GM18505 (cell line): ENCODE results near the gene SH3GL1.

ENCODE experiments used
- ATAC-seq: cut with Tn5 transposase; IDR thresholded peaks from one replicate; pipeline ENCODE4 v1.9.1; 2021; ENCODE audit not compliant: unreplicated experiment
- POLR2A ChIP-seq: IDR thresholded peaks from 4 replicates; pipeline ENCODE4 v1.6.1; 2011; ENCODE audit warnings: borderline replicate concordance; ENCODE audit not compliant: insufficient read depth, insufficient read length; ENCODE audit errors: extremely low read depth

SH3GL1 gene

GRCh38 chr19:4370418-4371041, 29.8 kb downstream of the SH3GL1 start:
- TF ChIP-seq POLR2A, result no peak
- ATAC-seq, result no peak

- no peak for TF ChIP-seq POLR2A
- ATAC-seq, result peak; percentile 33
Observed at GRCh38 chr19:4369888-4370260, 30.5 kb downstream of the SH3GL1 start.

GRCh38 chr19:4369109-4369887, 31.0 kb downstream of the SH3GL1 start:
- peak; percentile 47 for TF ChIP-seq POLR2A
- ATAC-seq, result peak; percentile 40

GRCh38 chr19:4368128-4368820, 32.1 kb downstream of the SH3GL1 start:
- no peak for ATAC-seq
- peak; percentile 19 for TF ChIP-seq POLR2A

- no peak for TF ChIP-seq POLR2A
- no peak for ATAC-seq
Observed at GRCh38 chr19:4367781-4368127, 32.6 kb downstream of the SH3GL1 start.

GRCh38 chr19:4367336-4367723, 33.0 kb downstream of the SH3GL1 start:
- no peak for TF ChIP-seq POLR2A
- ATAC-seq, result no peak

GRCh38 chr19:4366666-4367335, 33.5 kb downstream of the SH3GL1 start:
- no peak for ATAC-seq
- no peak for TF ChIP-seq POLR2A

GRCh38 chr19:4365791-4366665, 34.3 kb downstream of the SH3GL1 start:
- ATAC-seq, result no peak
- TF ChIP-seq POLR2A, result no peak

GRCh38 chr19:4365341-4365740, 35.0 kb downstream of the SH3GL1 start:
- no peak for ATAC-seq
- no peak for TF ChIP-seq POLR2A

- no peak for ATAC-seq
Observed at GRCh38 chr19:4363571-4364304, 36.6 kb downstream of the SH3GL1 start.

GRCh38 chr19:4362831-4363545, 37.4 kb downstream of the SH3GL1 start:
- ATAC-seq, result no peak
- TF ChIP-seq POLR2A, result peak; percentile 30

More at GRCh38 chr19:4363571-4364304, 36.6 kb downstream of the SH3GL1 start:
- no peak for TF ChIP-seq POLR2A

- no peak for TF ChIP-seq POLR2A
- no peak for ATAC-seq
Observed at GRCh38 chr19:4362101-4362828, 38.1 kb downstream of the SH3GL1 start.
